GM19468 (cell line): ENCODE measurements around the gene FN1.

Experiments used
- ATAC-seq: cut with Tn5 transposase; IDR thresholded peaks from one replicate; pipeline ENCODE4 v1.9.1; 2021; ENCODE audit warnings: mild to moderate bottlenecking, moderate library complexity, moderate number of reproducible peaks; ENCODE audit not compliant: unreplicated experiment; ENCODE audit errors: extremely low read depth

Gene FN1

GRCh38 chr2:215447056-215447455 is 11.2 kb upstream of the FN1 start:
- no peak for ATAC-seq

- ATAC-seq, result no peak
These were observed 6.5 kb upstream of the FN1 start for GRCh38 chr2:215442401-215442787.

DNA sequence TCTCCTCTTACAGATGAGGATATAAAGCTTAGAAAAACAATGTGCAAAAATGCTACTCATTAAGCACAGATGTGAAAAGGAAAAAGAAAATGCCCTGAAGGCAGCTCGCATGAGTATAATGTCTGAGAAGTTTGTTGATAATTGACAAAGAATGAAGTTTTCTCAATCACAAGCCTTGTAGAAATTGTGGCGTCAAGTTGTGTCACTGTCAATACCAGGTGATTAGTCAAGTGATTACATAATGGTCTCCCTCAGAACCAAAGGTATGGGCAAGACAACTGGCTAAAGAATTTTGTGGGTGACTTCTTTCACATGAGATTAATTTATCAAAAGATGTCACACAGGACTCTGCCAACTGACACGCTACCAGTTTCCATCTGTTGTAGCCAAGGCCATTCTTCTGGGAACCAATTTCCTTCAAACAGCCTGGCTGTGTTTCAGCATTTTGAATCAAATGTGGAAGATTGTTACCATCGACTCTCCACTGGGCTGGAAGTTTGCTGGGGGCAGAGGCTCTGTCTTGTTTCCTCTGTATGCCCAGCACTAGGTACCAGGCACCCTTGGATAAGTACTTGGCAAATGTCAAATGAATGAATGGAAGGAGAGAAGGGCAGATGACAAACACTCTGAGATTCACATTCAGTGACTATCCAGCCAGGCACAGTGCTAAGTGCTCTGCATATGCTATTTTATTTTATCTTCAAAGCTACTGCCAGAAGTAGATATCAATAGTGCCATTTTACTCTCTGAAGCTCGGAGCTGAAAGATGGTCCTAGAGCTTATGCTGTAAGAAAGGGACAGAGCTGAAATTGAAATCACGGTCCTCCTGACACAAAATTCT is 5.9 kb upstream of the FN1 start:
- no peak for ATAC-seq

- ATAC-seq, result no peak
These were observed 4.2 kb upstream of the FN1 start for GRCh38 chr2:215439980-215440512.

DNA sequence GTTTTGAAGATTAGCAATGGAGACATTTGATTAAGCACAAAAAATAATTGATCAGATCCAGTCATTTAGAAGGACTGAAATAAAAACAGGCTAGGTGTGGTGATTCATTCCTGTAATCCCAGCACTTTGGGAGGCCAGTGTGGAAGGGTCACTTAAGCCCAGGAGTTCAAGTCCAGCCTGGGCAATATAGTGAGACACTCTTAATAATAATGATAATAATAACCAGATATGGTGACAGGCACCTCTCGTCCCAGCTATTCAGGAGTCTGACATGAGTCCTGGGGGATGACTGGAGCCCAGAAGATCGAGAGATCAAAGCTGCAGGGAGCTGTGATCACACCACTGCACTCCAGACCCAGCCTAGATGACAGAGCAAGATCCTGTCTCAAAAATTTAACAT is 3.5 kb upstream of the FN1 start:
- ATAC-seq, result no peak

DNA sequence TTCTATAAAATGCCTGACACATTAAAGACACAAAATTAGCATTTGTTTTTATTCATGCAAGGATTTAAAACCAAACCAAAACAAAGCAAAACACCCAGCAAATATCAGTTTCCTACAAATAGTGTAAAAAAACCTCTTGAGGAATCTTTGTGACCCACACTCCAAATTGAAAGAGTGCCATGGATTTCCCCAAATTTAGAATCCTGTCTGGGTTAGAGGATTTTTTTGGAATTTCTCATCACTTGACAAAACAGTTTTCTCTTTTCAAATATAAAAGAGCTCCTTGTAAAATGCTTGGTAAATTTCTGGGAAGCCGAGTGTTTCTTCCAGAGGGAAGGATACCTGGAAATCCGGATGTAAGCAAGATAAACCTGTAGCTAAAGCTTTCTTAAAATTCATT is 1.7 kb upstream of the FN1 start:
- ATAC-seq, result no peak

- no peak for ATAC-seq
These were observed 1.1 kb upstream of the FN1 start for GRCh38 chr2:215436705-215437565.

GRCh38 chr2:215435280-215435869 is 493 bp downstream of the FN1 start:
- ATAC-seq, result no peak

GRCh38 chr2:215434447-215435279 is 1.2 kb downstream of the FN1 start:
- ATAC-seq, result no peak

- ATAC-seq, result no peak
These were observed 2.9 kb downstream of the FN1 start for GRCh38 chr2:215432759-215433594.

GRCh38 chr2:215431778-215432758 is 3.8 kb downstream of the FN1 start:
- ATAC-seq, result no peak

DNA sequence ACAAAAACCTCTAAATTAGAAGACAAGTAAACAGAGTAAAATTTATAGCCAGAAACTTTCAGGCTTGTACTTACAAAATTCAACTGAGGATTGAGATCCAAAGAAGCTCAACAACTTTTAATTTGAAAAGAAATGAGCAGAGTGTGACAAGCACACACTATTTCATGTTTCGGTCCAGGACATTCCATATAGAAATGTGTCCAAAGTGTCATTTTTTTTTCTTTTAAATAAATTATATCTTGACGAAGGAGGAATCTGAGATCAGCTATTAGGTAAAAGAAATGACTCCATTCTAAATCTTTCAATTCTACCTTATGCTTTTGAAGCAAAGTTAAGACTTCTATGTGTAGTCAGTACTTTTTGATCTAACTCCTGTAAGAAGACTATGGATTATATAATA is 4.6 kb downstream of the FN1 start:
- ATAC-seq, result no peak

GRCh38 chr2:215430528-215431187 is 5.2 kb downstream of the FN1 start:
- no peak for ATAC-seq

- no peak for ATAC-seq
These were observed 6.4 kb downstream of the FN1 start for GRCh38 chr2:215429424-215429823.

DNA sequence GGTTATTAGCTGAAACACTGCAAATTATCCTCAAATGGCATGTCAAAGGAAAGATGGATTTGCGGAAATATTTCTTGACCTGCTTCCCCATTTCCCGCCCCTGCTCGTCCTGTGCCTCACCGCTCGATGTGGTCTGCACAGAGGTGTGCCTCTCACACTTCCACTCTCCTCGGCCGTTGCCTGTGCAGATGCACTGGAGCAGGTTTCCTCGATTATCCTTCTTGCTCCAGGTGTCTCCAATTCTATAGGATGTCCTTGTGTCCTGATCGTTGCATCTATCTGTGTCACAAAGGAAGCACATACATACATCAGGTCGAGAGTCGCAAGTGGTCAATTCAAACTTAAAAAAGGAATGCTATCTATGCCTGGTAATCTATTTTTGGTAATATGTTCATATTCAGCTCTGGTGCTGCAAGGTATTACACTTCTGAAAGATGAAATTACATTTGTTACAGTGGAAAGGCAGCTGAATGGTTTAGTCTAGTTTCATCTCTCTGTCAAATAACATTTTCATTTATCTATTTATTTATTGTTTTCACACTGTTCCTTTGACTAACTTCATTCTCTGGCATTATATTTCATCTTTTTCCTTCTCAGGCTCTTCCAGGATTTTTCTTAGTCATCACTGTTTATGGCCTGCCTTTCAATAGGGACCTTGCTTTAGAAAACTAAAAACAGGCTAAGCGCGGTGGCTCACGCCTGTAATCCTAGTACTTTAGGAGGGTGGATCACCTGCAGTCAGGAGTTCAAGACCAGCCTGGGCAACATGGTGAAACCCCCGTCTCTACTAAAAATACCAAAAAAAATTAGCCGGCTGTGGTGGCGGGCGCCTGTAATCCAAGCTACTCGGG is 7.6 kb downstream of the FN1 start:
- no peak for ATAC-seq

DNA sequence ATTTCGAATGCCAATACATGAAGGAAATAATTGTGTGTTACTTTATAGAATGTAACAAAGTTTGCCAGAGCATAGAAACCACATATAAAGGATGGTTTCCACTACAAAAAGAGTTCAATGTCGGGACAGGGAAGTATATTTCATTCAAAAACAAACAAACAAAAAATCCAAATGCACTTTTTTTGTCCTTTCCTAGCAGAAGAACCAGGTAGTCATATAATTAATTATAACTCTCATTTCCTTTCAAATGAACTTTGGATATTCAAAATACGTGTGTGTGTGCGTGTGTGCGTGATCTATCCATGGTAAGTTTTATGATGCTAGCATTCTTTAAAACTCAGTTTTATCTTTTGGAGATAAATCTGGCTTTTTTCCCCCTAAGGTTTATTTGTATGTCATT is 8.3 kb downstream of the FN1 start:
- no peak for ATAC-seq
